SK-N-SH (cell line): ENCODE data around the gene RIN3. TPM values are rescaled to one million over a fixed set of nuclear protein-coding genes. Genes with fewer than 3 reads are reported as not detected.

Experiments
- CTCF ChIA-PET: fragments of 300-600, 350-600 bp; formaldehyde crosslinking; extraction: SDS; loops from one replicate; lab custom pipeline; 2021; lab: Yijun Ruan, JAX
- POLR2A ChIA-PET: fragments of 350-600 bp; sonication (Branson Sonifier 250); formaldehyde crosslinking; extraction: SDS; loops from one replicate; lab custom pipeline; 2020; ENCODE audit warnings: antibody characterized with exemption, inconsistent platforms; lab: Yijun Ruan, JAX
- DNase-seq: peaks from one replicate; pipeline ENCODE4 v3.0.0; 2012
- H2AFZ ChIP-seq: fragments of 200-600 bp; sonication (generic); 2 replicates; pipeline ENCODE4 v1.8.1; 2016; ENCODE audit warnings: antibody characterized with exemption, mild to moderate bottlenecking, low read depth
- H3F3A ChIP-seq: fragments of 200-600 bp; sonication (generic); replicated peaks from 2 replicates; pipeline ENCODE3; 2016; ENCODE audit warnings: antibody characterized with exemption, mild to moderate bottlenecking; ENCODE audit not compliant: insufficient read depth
- H3K27ac ChIP-seq, 2 experiments: fragments of 200-500 bp in 1 of 2; fragments of 200-600 bp in 1 of 2; sonication (Bioruptor generic) in 1 of 2; sonication (generic), shearing (Covaris generic) in 1 of 2; 2 replicates each; pipeline versions ENCODE4 v1.5.1 to v1.6.1; 2014 to 2016; ENCODE audit warnings: low read depth in 2 of 2, inconsistent platforms in 1 of 2, low read length in 1 of 2, mild to moderate bottlenecking in 1 of 2, mixed read lengths in 1 of 2
- H3K27me3 ChIP-seq: fragments of 200-600 bp; sonication (generic), shearing (Covaris generic); 2 replicates; pipeline ENCODE4 v1.6.1; 2016; ENCODE audit warnings: mixed run types; ENCODE audit not compliant: insufficient read depth
- H3K36me3 ChIP-seq, 2 experiments: fragments of 200-500 bp in 1 of 2; fragments of 200-600 bp in 1 of 2; sonication (Bioruptor generic) in 1 of 2; sonication (generic) in 1 of 2; replicated peaks in 1 of 2; 2 replicates each; pipeline versions ENCODE3 to v1.5.1; 2014 to 2016; ENCODE audit warnings: low read length in 1 of 2, mild to moderate bottlenecking in 1 of 2; ENCODE audit not compliant: insufficient read depth in 2 of 2, control insufficient read depth in 1 of 2
- H3K4me1 ChIP-seq, 2 experiments: fragments of 200-500 bp in 1 of 2; fragments of 200-600 bp in 1 of 2; sonication (Bioruptor generic) in 1 of 2; sonication (generic), shearing (Covaris generic) in 1 of 2; 2 replicates each; pipeline versions ENCODE4 v1.5.1 to v1.6.1; 2014 to 2016; ENCODE audit warnings: low read depth in 1 of 2, low read length in 1 of 2, mixed run types in 1 of 2; ENCODE audit not compliant: insufficient read depth in 2 of 2, control insufficient read depth in 1 of 2
- H3K4me2 ChIP-seq: fragments of 200-600 bp; sonication (generic), shearing (Covaris generic); 2 replicates; pipeline ENCODE4 v1.6.1; 2017; ENCODE audit warnings: mixed run types
- H3K4me3 ChIP-seq, 2 experiments: fragments of 200-500 bp in 1 of 2; fragments of 200-600 bp in 1 of 2; sonication (Bioruptor generic) in 1 of 2; sonication (generic), shearing (Covaris generic) in 1 of 2; 2 replicates each; pipeline versions ENCODE4 v1.5.1 to v1.8.1; 2014 to 2016; ENCODE audit warnings: low read depth in 2 of 2, inconsistent platforms in 1 of 2, low read length in 1 of 2, mild to moderate bottlenecking in 1 of 2, mixed read lengths in 1 of 2, moderate library complexity in 1 of 2
- H3K79me2 ChIP-seq: fragments of 200-600 bp; sonication (generic); 2 replicates; pipeline ENCODE4 v1.8.1; 2017; ENCODE audit warnings: mild to moderate bottlenecking; ENCODE audit not compliant: insufficient read depth
- H3K9ac ChIP-seq: fragments of 200-600 bp; sonication (generic); 2 replicates; pipeline ENCODE4 v1.6.1; 2017; ENCODE audit warnings: mixed run types
- H3K9me2 ChIP-seq: fragments of 200-600 bp; sonication (generic); 2 replicates; pipeline ENCODE4 v1.6.1; 2017; ENCODE audit warnings: mixed run types
- H3K9me3 ChIP-seq: fragments of 200-600 bp; sonication (generic); 2 replicates; pipeline ENCODE4 v1.6.1; 2017; ENCODE audit warnings: mixed run types, mild to moderate bottlenecking, moderate library complexity
- H4K20me1 ChIP-seq: fragments of 200-600 bp; sonication (generic); 2 replicates; pipeline ENCODE4 v1.6.1; 2017; ENCODE audit warnings: mild to moderate bottlenecking, mixed run types; ENCODE audit not compliant: insufficient read depth
- CHD2 ChIP-seq: fragments of 150-350 bp; IDR thresholded peaks from 2 replicates; pipeline ENCODE4 v1.6.1; 2018; ENCODE audit warnings: low read length; ENCODE audit not compliant: partially characterized antibody
- CTCF ChIP-seq: fragments of 200-600 bp; sonication (generic); IDR thresholded peaks from 2 replicates; pipeline ENCODE4 v1.6.1; 2017; ENCODE audit warnings: antibody characterized with exemption, mild to moderate bottlenecking, moderate library complexity
- ELF1 ChIP-seq: IDR thresholded peaks from 2 replicates; pipeline ENCODE4 v1.4.0; 2012
- EP300 ChIP-seq, 2 experiments: IDR thresholded peaks; 2 replicates each; pipeline versions ENCODE4 v1.4.0 to v1.6.1; 2012; ENCODE audit warnings: borderline replicate concordance in 1 of 2, low read depth in 1 of 2, low read length in 1 of 2
- EZH2phosphoT487 ChIP-seq: fragments of 200-600 bp; sonication (generic); IDR thresholded peaks from 2 replicates; pipeline ENCODE4 v1.6.1; 2017; ENCODE audit warnings: low read depth, mixed run types, mild to moderate bottlenecking, antibody characterized with exemption, moderate library complexity, borderline replicate concordance
- FOSL2 ChIP-seq: IDR thresholded peaks from 2 replicates; pipeline ENCODE4 v1.4.0; 2012; ENCODE audit warnings: low read depth, mild to moderate bottlenecking, moderate library complexity, borderline replicate concordance
- GABPA ChIP-seq: IDR thresholded peaks from 2 replicates; pipeline ENCODE4 v1.4.0; 2012; ENCODE audit warnings: low read depth, mild to moderate bottlenecking
- MAX ChIP-seq: IDR thresholded peaks from 2 replicates; pipeline ENCODE4 v1.4.0; 2012; ENCODE audit warnings: low read depth
- PBX3 ChIP-seq: IDR thresholded peaks from 2 replicates; pipeline ENCODE4; 2012
- POLR2AphosphoS5 ChIP-seq: IDR thresholded peaks from 2 replicates; pipeline ENCODE4 v1.6.1; 2012; ENCODE audit warnings: low read depth, low read length
- RCOR1 ChIP-seq: fragments of 150-350 bp; IDR thresholded peaks from 2 replicates; pipeline ENCODE4 v1.6.1; 2017; ENCODE audit warnings: antibody characterized with exemption, low read length
- RFX5 ChIP-seq: IDR thresholded peaks from 2 replicates; pipeline ENCODE4 v1.6.1; 2012; ENCODE audit warnings: mild to moderate bottlenecking, improper control_type of control experiment, low read length
- RXRA ChIP-seq: IDR thresholded peaks from 2 replicates; pipeline ENCODE4 v1.4.0; 2012; ENCODE audit warnings: low read depth, mild to moderate bottlenecking, borderline replicate concordance
- SIN3A ChIP-seq: IDR thresholded peaks from 2 replicates; pipeline ENCODE4 v1.6.1; 2012; ENCODE audit warnings: low read depth, mild to moderate bottlenecking, low read length, moderate library complexity, borderline replicate concordance
- SMC3 ChIP-seq: IDR thresholded peaks from 2 replicates; pipeline ENCODE4 v1.6.1; 2012; ENCODE audit warnings: low read depth, low read length, improper control_type of control experiment
- TAF1 ChIP-seq: IDR thresholded peaks from 2 replicates; pipeline ENCODE4 v1.6.1; 2012; ENCODE audit warnings: low read depth, mild to moderate bottlenecking, low read length, moderate library complexity, borderline replicate concordance
- TCF12 ChIP-seq: IDR thresholded peaks from 2 replicates; pipeline ENCODE4 v1.4.0; 2012
- TEAD4 ChIP-seq: IDR thresholded peaks from 2 replicates; pipeline ENCODE4 v1.4.0; 2012; ENCODE audit warnings: mild to moderate bottlenecking, borderline replicate concordance; ENCODE audit not compliant: insufficient read depth
- USF1 ChIP-seq: IDR thresholded peaks from 2 replicates; pipeline ENCODE4 v1.4.0; 2012; ENCODE audit warnings: low read depth, borderline replicate concordance
- USF2 ChIP-seq: fragments of 150-350 bp; IDR thresholded peaks from 2 replicates; pipeline ENCODE4 v1.6.1; 2017; ENCODE audit warnings: antibody characterized with exemption, low read length, low read depth, borderline replicate concordance
- WGBS: methylation state at CpG from one replicate; pipeline ENCODE4 v1.1.6; 2017; ENCODE audit warnings: low lambda C conversion rate; 5-methylcytosine and 5-hydroxymethylcytosine counted together
- polyA plus RNA-seq, 3 experiments: library from polyadenylated mRNA; depleted of rRNA; stranded (reverse); fragments of >200 nt; gene quantifications; 2 replicates each; pipeline ENCODE4 v1.2.3, GENCODE V29; 2012
- TF ChIP-seq, protein P1 (sequence below): IDR thresholded peaks from 2 replicates; pipeline ENCODE4 v1.6.1; 2012; ENCODE audit warnings: mild to moderate bottlenecking, low read depth, low read length, moderate library complexity
- TF ChIP-seq, protein P2 (sequence below): fragments of 150-350 bp; IDR thresholded peaks from 2 replicates; pipeline ENCODE4 v1.6.1; 2016; ENCODE audit warnings: mild to moderate bottlenecking, low read depth, low read length

Gene RIN3
- polyA plus RNA-seq, 1 of the 3 experiments (the other 2 are of a cell fraction) = 12.4 TPM

DNA sequence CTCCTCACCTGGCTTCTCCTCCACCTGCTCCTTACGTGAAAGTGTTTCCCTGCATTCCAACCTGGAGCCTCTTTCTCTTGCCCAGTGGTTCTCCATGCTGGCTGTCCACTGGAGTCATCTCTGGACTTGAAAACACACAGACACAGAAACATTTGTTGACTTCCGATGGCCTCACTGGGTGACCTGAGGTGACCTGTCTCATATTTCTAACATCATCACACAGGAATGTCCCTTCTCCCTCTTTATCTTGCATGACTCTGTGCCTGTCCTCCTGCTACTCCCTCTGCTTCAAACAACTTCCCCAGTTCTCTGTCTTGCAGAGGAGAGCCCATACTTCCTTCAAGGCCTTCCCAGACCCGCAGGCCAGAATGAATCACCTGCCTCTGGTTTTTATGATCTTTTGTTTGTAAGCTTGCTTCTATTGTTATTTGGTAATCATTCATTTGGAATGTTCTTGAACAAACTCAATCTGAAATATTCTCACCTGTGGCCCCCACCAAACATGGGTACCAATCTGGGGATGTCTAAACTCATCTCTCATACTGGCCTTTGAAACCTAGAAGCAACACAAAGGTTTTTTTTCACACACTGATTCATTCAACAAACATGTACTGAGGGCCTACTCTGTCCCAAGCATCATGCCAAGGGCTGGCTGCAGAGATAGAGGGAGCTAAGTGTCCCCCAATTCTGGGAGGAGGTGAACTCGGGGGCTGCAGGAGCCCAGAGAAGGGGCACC lies 9.7 kb upstream of the RIN3 start:
- peak overlapping the region in 1 of 2 experiments; percentile 82; a peak in 3 of 4 replicates for H3K27ac ChIP-seq
- TF ChIP-seq GABPA = no peak
- TF ChIP-seq USF1 = no peak
- no peak for TF ChIP-seq TAF1
- TF ChIP-seq SMC3 = no peak
- TF ChIP-seq RXRA = peak; percentile 99
- TF ChIP-seq, protein P1, sequence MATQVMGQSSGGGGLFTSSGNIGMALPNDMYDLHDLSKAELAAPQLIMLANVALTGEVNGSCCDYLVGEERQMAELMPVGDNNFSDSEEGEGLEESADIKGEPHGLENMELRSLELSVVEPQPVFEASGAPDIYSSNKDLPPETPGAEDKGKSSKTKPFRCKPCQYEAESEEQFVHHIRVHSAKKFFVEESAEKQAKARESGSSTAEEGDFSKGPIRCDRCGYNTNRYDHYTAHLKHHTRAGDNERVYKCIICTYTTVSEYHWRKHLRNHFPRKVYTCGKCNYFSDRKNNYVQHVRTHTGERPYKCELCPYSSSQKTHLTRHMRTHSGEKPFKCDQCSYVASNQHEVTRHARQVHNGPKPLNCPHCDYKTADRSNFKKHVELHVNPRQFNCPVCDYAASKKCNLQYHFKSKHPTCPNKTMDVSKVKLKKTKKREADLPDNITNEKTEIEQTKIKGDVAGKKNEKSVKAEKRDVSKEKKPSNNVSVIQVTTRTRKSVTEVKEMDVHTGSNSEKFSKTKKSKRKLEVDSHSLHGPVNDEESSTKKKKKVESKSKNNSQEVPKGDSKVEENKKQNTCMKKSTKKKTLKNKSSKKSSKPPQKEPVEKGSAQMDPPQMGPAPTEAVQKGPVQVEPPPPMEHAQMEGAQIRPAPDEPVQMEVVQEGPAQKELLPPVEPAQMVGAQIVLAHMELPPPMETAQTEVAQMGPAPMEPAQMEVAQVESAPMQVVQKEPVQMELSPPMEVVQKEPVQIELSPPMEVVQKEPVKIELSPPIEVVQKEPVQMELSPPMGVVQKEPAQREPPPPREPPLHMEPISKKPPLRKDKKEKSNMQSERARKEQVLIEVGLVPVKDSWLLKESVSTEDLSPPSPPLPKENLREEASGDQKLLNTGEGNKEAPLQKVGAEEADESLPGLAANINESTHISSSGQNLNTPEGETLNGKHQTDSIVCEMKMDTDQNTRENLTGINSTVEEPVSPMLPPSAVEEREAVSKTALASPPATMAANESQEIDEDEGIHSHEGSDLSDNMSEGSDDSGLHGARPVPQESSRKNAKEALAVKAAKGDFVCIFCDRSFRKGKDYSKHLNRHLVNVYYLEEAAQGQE = no peak
- TF ChIP-seq CTCF = 0 out of 2 replicates have a peak, but pooled peaks have one; percentile 9
- TF ChIP-seq CHD2 = no peak
- TF ChIP-seq RCOR1 = no peak
- TF ChIP-seq, protein P2, sequence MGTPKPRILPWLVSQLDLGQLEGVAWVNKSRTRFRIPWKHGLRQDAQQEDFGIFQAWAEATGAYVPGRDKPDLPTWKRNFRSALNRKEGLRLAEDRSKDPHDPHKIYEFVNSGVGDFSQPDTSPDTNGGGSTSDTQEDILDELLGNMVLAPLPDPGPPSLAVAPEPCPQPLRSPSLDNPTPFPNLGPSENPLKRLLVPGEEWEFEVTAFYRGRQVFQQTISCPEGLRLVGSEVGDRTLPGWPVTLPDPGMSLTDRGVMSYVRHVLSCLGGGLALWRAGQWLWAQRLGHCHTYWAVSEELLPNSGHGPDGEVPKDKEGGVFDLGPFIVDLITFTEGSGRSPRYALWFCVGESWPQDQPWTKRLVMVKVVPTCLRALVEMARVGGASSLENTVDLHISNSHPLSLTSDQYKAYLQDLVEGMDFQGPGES = no peak
- peak; percentile 81 for TF ChIP-seq TCF12
- no peak for TF ChIP-seq RFX5
- no peak for TF ChIP-seq USF2
- peak in 1 of 2 experiments; percentile 60; a peak in 1 of 4 replicates for TF ChIP-seq EP300 (IDR thresholded peaks at IDR 0.05; ENCODE audit: borderline replicate concordance in 1 of 2, low read depth in 1 of 2, low read length in 1 of 2)
- no peak for TF ChIP-seq TEAD4
- peak; percentile 61; the same call in 1 of the 2 replicates for TF ChIP-seq MAX
- TF ChIP-seq SIN3A = no peak
- peak; percentile 31; the same call in 1 of the 2 replicates for TF ChIP-seq POLR2AphosphoS5
- 0 out of 2 replicates have a peak, but pooled peaks have one; percentile 21 for TF ChIP-seq PBX3
- TF ChIP-seq EZH2phosphoT487 = no peak
- no peak for TF ChIP-seq ELF1
- peak; percentile 52; the same call in 1 of the 2 replicates for TF ChIP-seq FOSL2

More for the DNA sequence above, 9.7 kb upstream of the RIN3 start:
- Histone ChIP-seq H3K4me3 (no peak overlapping the region), H4K20me1 (no peaks in the 10 kb centered on the region), H3K4me2 (peak overlapping the region; percentile 50), H3K27me3 (no peaks in the 10 kb centered on the region), H2AFZ (peak overlapping the region; percentile 11; the same call in 1 of the 2 replicates), H3K4me1 (peaks cover 0 to 29% of the 10 kb centered on the region in 2 experiments; a peak in 2 of 4 replicates), H3K9ac (peak overlapping the region; percentile 41), H3F3A (peaks cover 38% of the 10 kb centered on the region), H3K36me3 (no peaks in the 10 kb centered on the region), H3K9me2 (no peaks in the 10 kb centered on the region), H3K79me2 (no peaks in the 10 kb centered on the region), H3K9me3 (no peaks in the 10 kb centered on the region)
- DNase-seq = no peak
- CTCF ChIA-PET = no interaction called here
- WGBS = 8% methylated on average over 4 of the region's 4 CpGs
- POLR2A ChIA-PET = no interaction called here
